HFFc6 (cell line): ENCODE measurements around the gene DAPK1. TPM values are rescaled to one million over a fixed set of nuclear protein-coding genes. Genes with fewer than 3 reads are reported as not detected.

Experiments
- DNase-seq: peaks from one replicate; pipeline ENCODE4 v3.0.0-alpha.2; 2018
- H3K27ac Mint-ChIP-seq: 2 replicates; pipeline ENCODE4 v1.8.0; 2020; ENCODE audit warnings: mild to moderate bottlenecking, mixed read lengths
- H3K27me3 Mint-ChIP-seq: 2 replicates; pipeline ENCODE4 v1.8.0; 2021; ENCODE audit warnings: mild to moderate bottlenecking, moderate library complexity, mixed read lengths; ENCODE audit not compliant: insufficient read depth
- H3K36me3 Mint-ChIP-seq: 2 replicates; pipeline ENCODE4 v1.8.0; 2021; ENCODE audit warnings: low read depth, mixed read lengths
- H3K4me1 Mint-ChIP-seq: 2 replicates; pipeline ENCODE4 v1.8.0; 2020; ENCODE audit warnings: low read depth, mixed read lengths
- H3K4me3 Mint-ChIP-seq: 2 replicates; pipeline ENCODE4 v1.8.0; 2020; ENCODE audit warnings: mild to moderate bottlenecking, moderate library complexity, mixed read lengths
- H3K9me3 Mint-ChIP-seq: 2 replicates; pipeline ENCODE4 v1.8.0; 2020; ENCODE audit warnings: mild to moderate bottlenecking, mixed read lengths
- total RNA-seq, 6 experiments: library from RNA; stranded (reverse); fragmentation: NEBNext Ultra II Directional; extraction: Animal tissue kit (Norgen Biotek cat#: 25700); gene quantifications; 2 replicates in 1 of 6; 3 replicates in 5 of 6; pipeline ENCODE4 v1.2.3, GENCODE V29; 2021
- TF ChIP-seq, protein P1 (sequence below): fragments of 200-600 bp; sonication (generic); IDR thresholded peaks from 2 replicates; pipeline ENCODE4 v1.5.0; 2021; ENCODE audit warnings: antibody characterized with exemption, mild to moderate bottlenecking

DAPK1 gene
- total RNA-seq, 6 experiments from 2014 or later = 0.06 to 0.36 (median 0.18) TPM

GRCh38 chr9:87648606-87649005 lies 150.9 kb downstream of the DAPK1 start:
- no peaks in the 10 kb centered on the region for H3K9me3 Mint-ChIP-seq
- no peak for DNase-seq
- H3K27me3 Mint-ChIP-seq = peaks cover 13% of the 10 kb centered on the region
- no peaks in the 10 kb centered on the region for H3K4me1 Mint-ChIP-seq
- no peak overlapping the region for H3K4me3 Mint-ChIP-seq
- H3K27ac Mint-ChIP-seq = no peak overlapping the region
- TF ChIP-seq, protein P1, sequence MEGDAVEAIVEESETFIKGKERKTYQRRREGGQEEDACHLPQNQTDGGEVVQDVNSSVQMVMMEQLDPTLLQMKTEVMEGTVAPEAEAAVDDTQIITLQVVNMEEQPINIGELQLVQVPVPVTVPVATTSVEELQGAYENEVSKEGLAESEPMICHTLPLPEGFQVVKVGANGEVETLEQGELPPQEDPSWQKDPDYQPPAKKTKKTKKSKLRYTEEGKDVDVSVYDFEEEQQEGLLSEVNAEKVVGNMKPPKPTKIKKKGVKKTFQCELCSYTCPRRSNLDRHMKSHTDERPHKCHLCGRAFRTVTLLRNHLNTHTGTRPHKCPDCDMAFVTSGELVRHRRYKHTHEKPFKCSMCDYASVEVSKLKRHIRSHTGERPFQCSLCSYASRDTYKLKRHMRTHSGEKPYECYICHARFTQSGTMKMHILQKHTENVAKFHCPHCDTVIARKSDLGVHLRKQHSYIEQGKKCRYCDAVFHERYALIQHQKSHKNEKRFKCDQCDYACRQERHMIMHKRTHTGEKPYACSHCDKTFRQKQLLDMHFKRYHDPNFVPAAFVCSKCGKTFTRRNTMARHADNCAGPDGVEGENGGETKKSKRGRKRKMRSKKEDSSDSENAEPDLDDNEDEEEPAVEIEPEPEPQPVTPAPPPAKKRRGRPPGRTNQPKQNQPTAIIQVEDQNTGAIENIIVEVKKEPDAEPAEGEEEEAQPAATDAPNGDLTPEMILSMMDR = no peak
- H3K36me3 Mint-ChIP-seq = no peaks in the 10 kb centered on the region

- no peaks in the 10 kb centered on the region for H3K36me3 Mint-ChIP-seq
- TF ChIP-seq, protein P1 = no peak
- no peak overlapping the region for H3K27ac Mint-ChIP-seq
- H3K9me3 Mint-ChIP-seq = no peaks in the 10 kb centered on the region
- peaks cover 13% of the 10 kb centered on the region for H3K27me3 Mint-ChIP-seq
- H3K4me1 Mint-ChIP-seq = no peaks in the 10 kb centered on the region
- DNase-seq = no peak
- no peak overlapping the region for H3K4me3 Mint-ChIP-seq
These were observed 153.1 kb downstream of the DAPK1 start for GRCh38 chr9:87650611-87651295.

- H3K27ac Mint-ChIP-seq = no peak overlapping the region
- no peak for DNase-seq
- H3K4me1 Mint-ChIP-seq = no peaks in the 10 kb centered on the region
- peaks cover 13% of the 10 kb centered on the region for H3K27me3 Mint-ChIP-seq
- H3K4me3 Mint-ChIP-seq = no peak overlapping the region
- no peaks in the 10 kb centered on the region for H3K9me3 Mint-ChIP-seq
- H3K36me3 Mint-ChIP-seq = no peaks in the 10 kb centered on the region
- TF ChIP-seq, protein P1 = no peak
These were observed 153.8 kb downstream of the DAPK1 start for GRCh38 chr9:87651431-87651830.

DNA sequence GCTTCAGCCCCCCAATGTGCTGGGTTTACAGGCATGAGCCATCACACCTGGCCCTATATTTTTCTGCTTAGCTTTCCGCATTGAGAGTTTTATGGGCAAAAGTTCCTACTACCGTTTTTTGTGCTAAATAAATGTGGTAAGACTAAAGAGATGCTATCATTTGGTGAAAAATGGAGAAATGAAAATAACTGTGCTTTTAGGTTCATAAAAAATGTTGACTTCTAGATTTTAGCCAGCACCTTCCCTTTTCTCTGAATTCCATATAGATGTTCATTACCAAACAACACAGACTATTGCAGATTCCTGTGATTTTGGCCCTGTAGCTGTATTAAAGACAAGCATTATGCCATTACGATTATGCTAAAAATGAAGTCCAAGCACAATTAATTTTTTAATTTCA lies 156.3 kb downstream of the DAPK1 start:
- Mint-ChIP-seq H3K27me3 (peaks cover 13% of the 10 kb centered on the region), H3K36me3 (no peaks in the 10 kb centered on the region), H3K4me3 (no peak overlapping the region), H3K27ac (no peak overlapping the region), H3K9me3 (no peaks in the 10 kb centered on the region), H3K4me1 (no peaks in the 10 kb centered on the region)
- TF ChIP-seq, protein P1 = no peak
- DNase-seq = no peak

- Mint-ChIP-seq H3K9me3 (no peaks in the 10 kb centered on the region), H3K4me3 (no peak overlapping the region), H3K27ac (no peak overlapping the region), H3K36me3 (no peaks in the 10 kb centered on the region), H3K4me1 (no peaks in the 10 kb centered on the region), H3K27me3 (peaks cover 8% of the 10 kb centered on the region)
- DNase-seq = no peak
- TF ChIP-seq, protein P1 = no peak
These were observed 158.1 kb downstream of the DAPK1 start for GRCh38 chr9:87655731-87656130.

GRCh38 chr9:87656485-87656884 lies 158.8 kb downstream of the DAPK1 start:
- TF ChIP-seq, protein P1 = no peak
- Mint-ChIP-seq H3K36me3 (no peaks in the 10 kb centered on the region), H3K9me3 (no peaks in the 10 kb centered on the region), H3K27ac (no peak overlapping the region), H3K4me3 (no peak overlapping the region), H3K27me3 (peaks cover under 1% of the 10 kb centered on the region), H3K4me1 (no peaks in the 10 kb centered on the region)
- DNase-seq = no peak
